IMR-90 (cell line): ENCODE measurements around the gene TIMM44. TPM values are rescaled to one million over a fixed set of nuclear protein-coding genes. Genes with fewer than 3 reads are reported as not detected.

Source experiments
- ATAC-seq: fragments of 200-7000 bp; cut with Tn5 transposase; 2 replicates; pipeline ENCODE4 v1.9.1; 2020; ENCODE audit warnings: low read depth, mild to moderate bottlenecking, moderate library complexity
- BruUV-seq: library from RNA; stranded (reverse); fragments of 400-500 nt; replicated peaks from 2 replicates; lab custom pipeline; 2021; lab: Mats Ljungman, UMichigan
- CTCF ChIA-PET: fragments of 300-600 bp; formaldehyde crosslinking; extraction: SDS; loops from one replicate; lab custom pipeline; 2021; ENCODE audit warnings: antibody characterized with exemption; lab: Yijun Ruan, JAX
- POLR2A ChIA-PET: fragments of 300-600 bp; sonication (Branson Sonifier 250); formaldehyde crosslinking; loops from one replicate; lab custom pipeline; 2022; ENCODE audit warnings: antibody characterized with exemption; ENCODE audit not compliant: unreplicated experiment; lab: Charles Lee
- DNase-seq: peaks from one replicate; pipeline ENCODE4 v3.0.0; 2013
- H2AFZ ChIP-seq: replicated peaks from 2 replicates; pipeline ENCODE3; 2013; ENCODE audit warnings: low read length, mild to moderate bottlenecking; ENCODE audit not compliant: poor library complexity
- H2AK5ac ChIP-seq: 2 replicates; pipeline ENCODE4 v1.6.1; 2013; ENCODE audit warnings: low read depth, low read length, inconsistent platforms
- H2AK9ac ChIP-seq: replicated peaks from 2 replicates; pipeline ENCODE3; 2013; ENCODE audit warnings: mild to moderate bottlenecking, low read depth, low read length, moderate library complexity; ENCODE audit not compliant: poor library complexity
- H2BK120ac ChIP-seq: 2 replicates; pipeline ENCODE4 v1.6.1; 2013; ENCODE audit warnings: low read depth, low read length, inconsistent platforms
- H2BK15ac ChIP-seq: 3 replicates; pipeline ENCODE4 v1.6.1; 2013; ENCODE audit warnings: low read depth, low read length, inconsistent platforms
- H2BK20ac ChIP-seq: 2 replicates; pipeline ENCODE4 v1.6.1; 2013; ENCODE audit warnings: low read depth, mild to moderate bottlenecking, inconsistent platforms, low read length, moderate library complexity
- H2BK5ac ChIP-seq: 2 replicates; pipeline ENCODE4 v1.6.1; 2013; ENCODE audit warnings: mild to moderate bottlenecking, low read depth, low read length, inconsistent platforms; ENCODE audit not compliant: poor library complexity, severe bottlenecking
- H3K14ac ChIP-seq: replicated peaks from 2 replicates; pipeline ENCODE4 v1.6.1; 2013; ENCODE audit warnings: low read depth, low read length, inconsistent platforms
- H3K18ac ChIP-seq: 2 replicates; pipeline ENCODE4 v1.6.1; 2013; ENCODE audit warnings: low read depth, low read length, control low read depth
- H3K23ac ChIP-seq: 2 replicates; pipeline ENCODE4 v1.6.1; 2013; ENCODE audit warnings: low read depth, low read length, inconsistent platforms
- H3K27ac ChIP-seq: 2 replicates; pipeline ENCODE4 v1.5.1; 2013; ENCODE audit warnings: mild to moderate bottlenecking, control low read depth, low read length; ENCODE audit not compliant: insufficient read depth
- H3K27me3 ChIP-seq: 2 replicates; pipeline ENCODE4 v1.6.1; 2013; ENCODE audit warnings: low read length; ENCODE audit not compliant: control insufficient read depth, insufficient read depth
- H3K36me3 ChIP-seq: 2 replicates; pipeline ENCODE4 v1.6.1; 2013; ENCODE audit warnings: low read length, mixed read lengths; ENCODE audit not compliant: control insufficient read depth, insufficient read depth
- H3K4ac ChIP-seq: 2 replicates; pipeline ENCODE4 v1.6.1; 2013; ENCODE audit warnings: low read depth, low read length, inconsistent platforms
- H3K4me1 ChIP-seq: 2 replicates; pipeline ENCODE4 v1.6.1; 2013; ENCODE audit warnings: low read length, mixed read lengths; ENCODE audit not compliant: control insufficient read depth, insufficient read depth
- H3K4me2 ChIP-seq: 2 replicates; pipeline ENCODE4 v1.6.1; 2013; ENCODE audit warnings: low read depth, mild to moderate bottlenecking, control low read depth, low read length, moderate library complexity
- H3K4me3 ChIP-seq: 2 replicates; pipeline ENCODE4 v1.5.1; 2013; ENCODE audit warnings: low read depth, mild to moderate bottlenecking, control low read depth, low read length, moderate library complexity; ENCODE audit not compliant: insufficient read depth
- H3K56ac ChIP-seq: 2 replicates; pipeline ENCODE4 v1.6.1; 2013; ENCODE audit warnings: low read length, inconsistent platforms; ENCODE audit not compliant: insufficient read depth; ENCODE audit errors: extremely low read depth
- H3K79me1 ChIP-seq, 2 experiments: 2 replicates each; pipeline ENCODE4 v1.6.1; 2013; ENCODE audit warnings: low read length in 2 of 2, inconsistent platforms in 1 of 2, low read depth in 1 of 2
- H3K9ac ChIP-seq: 2 replicates; pipeline ENCODE4 v1.6.1; 2013; ENCODE audit warnings: low read depth, low read length, control low read depth
- H3K9me1 ChIP-seq: 2 replicates; pipeline ENCODE4 v1.6.1; 2013; ENCODE audit warnings: low read length, inconsistent platforms; ENCODE audit not compliant: insufficient read depth
- H3K9me3 ChIP-seq: 2 replicates; pipeline ENCODE4 v1.6.1; 2013; ENCODE audit warnings: low read length; ENCODE audit not compliant: control insufficient read depth, insufficient read depth
- H4K20me1 ChIP-seq: 2 replicates; pipeline ENCODE4 v1.6.1; 2013; ENCODE audit warnings: low read length, inconsistent platforms; ENCODE audit not compliant: insufficient read depth
- H4K5ac ChIP-seq: 2 replicates; pipeline ENCODE4 v1.6.1; 2013; ENCODE audit warnings: mild to moderate bottlenecking, low read depth, low read length, control low read depth
- H4K8ac ChIP-seq, 2 experiments: 2 replicates each; pipeline ENCODE4 v1.6.1; 2013; ENCODE audit warnings: low read depth in 2 of 2, low read length in 2 of 2, control low read depth in 1 of 2, inconsistent platforms in 1 of 2
- H4K91ac ChIP-seq: 2 replicates; pipeline ENCODE4 v1.6.1; 2013; ENCODE audit warnings: low read depth, low read length, inconsistent platforms; ENCODE audit not compliant: insufficient read depth
- BHLHE40 ChIP-seq: fragments of 150-350 bp; IDR thresholded peaks from 2 replicates; pipeline ENCODE4 v1.6.1; 2016; ENCODE audit warnings: mild to moderate bottlenecking, low read depth, low read length
- CEBPB ChIP-seq: IDR thresholded peaks from 2 replicates; pipeline ENCODE4 v1.6.1; 2012; ENCODE audit warnings: low read depth, low read length, improper control_type of control experiment
- CHD1 ChIP-seq: IDR thresholded peaks from 2 replicates; pipeline ENCODE4 v1.6.1; 2012; ENCODE audit warnings: low read depth, low read length, improper control_type of control experiment
- FOS ChIP-seq: fragments of 150-350 bp; IDR thresholded peaks from 2 replicates; pipeline ENCODE4 v1.6.1; 2016; ENCODE audit warnings: low read depth, low read length
- MXI1 ChIP-seq: IDR thresholded peaks from 2 replicates; pipeline ENCODE4 v1.6.1; 2012; ENCODE audit warnings: low read depth, mild to moderate bottlenecking, low read length, moderate library complexity, borderline replicate concordance
- POLR2A ChIP-seq: IDR thresholded peaks from 2 replicates; pipeline ENCODE4 v1.6.1; 2012; ENCODE audit warnings: mild to moderate bottlenecking, low read depth, low read length
- RCOR1 ChIP-seq: IDR thresholded peaks from 2 replicates; pipeline ENCODE4 v1.6.1; 2012; ENCODE audit warnings: mild to moderate bottlenecking, low read length, improper control_type of control experiment; ENCODE audit not compliant: insufficient replicate concordance
- RFX5 ChIP-seq: IDR thresholded peaks from 2 replicates; pipeline ENCODE4 v1.8.0; 2012; ENCODE audit warnings: low read depth, mild to moderate bottlenecking, low read length, moderate library complexity
- SMC3 ChIP-seq: fragments of 150-350 bp; IDR thresholded peaks from 2 replicates; pipeline ENCODE4 v1.6.1; 2016; ENCODE audit warnings: low read depth, mild to moderate bottlenecking, antibody characterized with exemption, low read length, moderate library complexity
- USF2 ChIP-seq: fragments of 150-350 bp; IDR thresholded peaks from 2 replicates; pipeline ENCODE4 v1.6.1; 2017; ENCODE audit warnings: mild to moderate bottlenecking, antibody characterized with exemption, low read length, low read depth
- WGBS, 2 experiments: methylation state at CpG; one replicate each; pipeline versions ENCODE4 v1.1.5 to v1.1.7; 2013; ENCODE audit warnings: missing lambda C conversion rate in 2 of 2; ENCODE audit not compliant: insufficient read length in 1 of 2; ENCODE audit errors: extremely low coverage in 2 of 2; 5-methylcytosine and 5-hydroxymethylcytosine counted together
- dilution Hi-C: fragments of 300-500 bp; cut with HindIII; formaldehyde crosslinking; loops from one replicate; pipeline ENCODE4 v1.14.3; 2018; ENCODE audit warnings: low sequenced_read_pairs; ENCODE audit not compliant: unreplicated experiment
- in situ Hi-C: fragments of 300-500 bp; cut with MboI; formaldehyde crosslinking; loops from 3 replicates; pipeline ENCODE4 v1.14.3; 2019; ENCODE audit warnings: low sequenced_read_pairs, inconsistent platforms, mixed read lengths
- intact Hi-C: fragments of 100-400 bp; cut with micrococcal nuclease; formaldehyde crosslinking; loops from 2 replicates; pipeline ENCODE4 v1.10.0; 2022
- polyA plus RNA-seq, 3 experiments: library from polyadenylated mRNA; depleted of rRNA; stranded (reverse); fragments of >200 nt; gene quantifications; 2 replicates each; pipeline ENCODE4 v1.2.3, GENCODE V29; 2012; ENCODE audit warnings: low replicate concordance in 1 of 3
- total RNA-seq: library from RNA; depleted of rRNA; stranded (reverse); fragments of >200 nt; gene quantifications from 2 replicates; pipeline ENCODE4 v1.2.3, GENCODE V29; 2012

The TIMM44 gene
- total and polyA plus RNA-seq, 2 of the 4 experiments (the other 2 are of a cell fraction) = 37.6 to 52.3 TPM

- Histone ChIP-seq H3K27ac (no peak overlapping the region), H3K9ac (no peak overlapping the region), H2BK20ac (no peak overlapping the region), H3K79me1 (peaks cover 37 to 73% of the 10 kb centered on the region in 2 experiments), H2BK5ac (no peak overlapping the region), H4K8ac (no peak overlapping the region), H4K5ac (no peak overlapping the region), H3K36me3 (peaks cover 66% of the 10 kb centered on the region), H3K23ac (no peak overlapping the region), H4K91ac (no peak overlapping the region), H3K56ac (no peak overlapping the region), H3K4ac (no peak overlapping the region), H2AK9ac (no peak overlapping the region), H3K9me3 (no peaks in the 10 kb centered on the region), H3K18ac (no peak overlapping the region), H2AK5ac (no peak overlapping the region), H2BK120ac (no peak overlapping the region), H2BK15ac (no peak overlapping the region), H3K4me2 (no peak overlapping the region), H3K14ac (no peak overlapping the region), H2AFZ (peak overlapping the region; percentile 24), H3K27me3 (no peaks in the 10 kb centered on the region), H4K20me1 (peaks cover 93% of the 10 kb centered on the region), H3K9me1 (peaks cover 22% of the 10 kb centered on the region), H3K4me3 (no peak overlapping the region), H3K4me1 (peaks cover 12% of the 10 kb centered on the region)
- POLR2A ChIA-PET = no interaction called here
- ATAC-seq (no peak), DNase-seq (no peak)
- CTCF ChIA-PET = no interaction called here
- dilution Hi-C loops = no loop called here
- BruUV-seq = no TSS peak
- WGBS, 2 experiments = 86% methylated on average over 11 of the region's 21 CpGs; no CpG with 5 or more reads in 1 of the 2 experiments
- no peak for TF ChIP-seq SMC3
- TF ChIP-seq USF2 = no peak
- TF ChIP-seq RFX5 = no peak
- TF ChIP-seq BHLHE40 = no peak
- TF ChIP-seq CHD1 = no peak
- no peak for TF ChIP-seq RCOR1
- no peak for TF ChIP-seq FOS
- TF ChIP-seq POLR2A = no peak
- TF ChIP-seq CEBPB = no peak
- TF ChIP-seq MXI1 = no peak
- intact Hi-C loops = no loop called here
- in situ Hi-C loops = no loop called here
Observed at GRCh38 chr19:7982651-7983099, 39.2 kb upstream of the TIMM44 start.
